Panc1 (cell line): Measurements from ENCODE around the gene FGFBP1. TPM values are rescaled to one million over a fixed set of nuclear protein-coding genes. Genes with fewer than 3 reads are reported as not detected.
A peak's percentile ranks its signal among the peaks of the same experiment; 100 is the strongest.

ENCODE experiments used
- ATAC-seq: fragments of 200-7000 bp; cut with Tn5 transposase; 2 replicates; pipeline ENCODE4 v1.9.1; 2020; ENCODE audit warnings: mild to moderate bottlenecking, moderate library complexity
- BruUV-seq: library from RNA; stranded (reverse); fragments of 400-500 nt; replicated peaks from 2 replicates; lab custom pipeline; 2021; lab: Mats Ljungman, UMichigan
- CTCF ChIA-PET: fragments of 300-600 bp; sonication (Branson Sonifier 250); formaldehyde crosslinking; loops from one replicate; lab custom pipeline; 2022; ENCODE audit warnings: antibody characterized with exemption; lab: Charles Lee
- POLR2A ChIA-PET: fragments of 300-600 bp; sonication (Branson Sonifier 250); formaldehyde crosslinking; loops from one replicate; lab custom pipeline; 2022; ENCODE audit warnings: antibody characterized with exemption; lab: Charles Lee
- DNase-seq: peaks from one replicate; pipeline ENCODE4 v3.0.0-alpha.2; 2010; ENCODE audit warnings: low read depth, low spot score
- H3K27ac ChIP-seq: 2 replicates; pipeline ENCODE4 v1.5.1; 2011; ENCODE audit warnings: mild to moderate bottlenecking, low read length, inconsistent platforms
- H3K27me3 ChIP-seq: fragments of 200-500 bp; sonication (Bioruptor generic); 2 replicates; pipeline ENCODE4 v1.6.0; 2014; ENCODE audit warnings: low read length, inconsistent platforms; ENCODE audit not compliant: control insufficient read depth, insufficient read depth
- H3K36me3 ChIP-seq: fragments of 200-500 bp; sonication (Bioruptor generic); 2 replicates; pipeline ENCODE4 v1.5.1; 2014; ENCODE audit warnings: inconsistent platforms, mild to moderate bottlenecking, low read length, moderate library complexity; ENCODE audit not compliant: control insufficient read depth, insufficient read depth
- H3K4me1 ChIP-seq: 2 replicates; pipeline ENCODE4 v1.5.1; 2011; ENCODE audit warnings: inconsistent platforms, mild to moderate bottlenecking, low read length, moderate library complexity; ENCODE audit not compliant: control insufficient read depth, insufficient read depth
- H3K4me3 ChIP-seq, 2 experiments: 2 replicates each; pipeline ENCODE4 v1.5.1; 2011 to 2012; ENCODE audit warnings: low read depth in 2 of 2, low read length in 2 of 2, mild to moderate bottlenecking in 2 of 2, inconsistent platforms in 1 of 2, moderate library complexity in 1 of 2
- H3K9me3 ChIP-seq: fragments of 200-500 bp; sonication (Bioruptor generic); 2 replicates; pipeline ENCODE4 v1.5.1; 2014; ENCODE audit warnings: low read depth, mild to moderate bottlenecking, inconsistent platforms, low read length, moderate library complexity; ENCODE audit not compliant: control insufficient read depth, insufficient read depth
- POLR2AphosphoS5 ChIP-seq: IDR thresholded peaks from 2 replicates; pipeline ENCODE4 v1.6.1; 2012; ENCODE audit warnings: mild to moderate bottlenecking, low read depth, low read length, moderate library complexity
- SIN3A ChIP-seq: IDR thresholded peaks from 2 replicates; pipeline ENCODE4 v1.6.1; 2012; ENCODE audit warnings: low read depth, mild to moderate bottlenecking, low read length, moderate library complexity, borderline replicate concordance; ENCODE audit not compliant: insufficient read depth
- TCF7L2 ChIP-seq: IDR thresholded peaks from 2 replicates; pipeline ENCODE4 v1.6.1; 2011; ENCODE audit warnings: mild to moderate bottlenecking, low read depth, low read length, inconsistent platforms
- in situ Hi-C: cut with HindIII; loops from 2 replicates; pipeline ENCODE4 v1.10.0; 2016; ENCODE audit warnings: low sequenced_read_pairs, low pct_unique_long_range_greater_than_20kb
- intact Hi-C: fragments of 100-400 bp; cut with micrococcal nuclease; formaldehyde crosslinking; loops from one replicate; pipeline ENCODE4 v1.10.0; 2022; ENCODE audit not compliant: unreplicated experiment
- total RNA-seq: library from RNA; stranded (reverse); gene quantifications from one replicate; pipeline ENCODE4 v1.2.1, GENCODE V29; 2021; ENCODE audit not compliant: unreplicated experiment
- TF ChIP-seq, protein P1 (sequence below), 2 experiments: IDR thresholded peaks; 2 replicates each; pipeline ENCODE4 v1.6.1; 2011 to 2012; ENCODE audit warnings: low read depth in 2 of 2, control low read depth in 1 of 2, low read length in 1 of 2, mild to moderate bottlenecking in 1 of 2, moderate library complexity in 1 of 2; ENCODE audit not compliant: insufficient read depth in 1 of 2
- TF ChIP-seq, protein P2 (sequence below): fragments of 450-650 bp; IDR thresholded peaks from 2 replicates; pipeline ENCODE4 v1.5.1; 2017; ENCODE audit warnings: mild to moderate bottlenecking

FGFBP1 gene
- total RNA-seq, 1 experiment from 2014 or later: 0.39 TPM

DNA sequence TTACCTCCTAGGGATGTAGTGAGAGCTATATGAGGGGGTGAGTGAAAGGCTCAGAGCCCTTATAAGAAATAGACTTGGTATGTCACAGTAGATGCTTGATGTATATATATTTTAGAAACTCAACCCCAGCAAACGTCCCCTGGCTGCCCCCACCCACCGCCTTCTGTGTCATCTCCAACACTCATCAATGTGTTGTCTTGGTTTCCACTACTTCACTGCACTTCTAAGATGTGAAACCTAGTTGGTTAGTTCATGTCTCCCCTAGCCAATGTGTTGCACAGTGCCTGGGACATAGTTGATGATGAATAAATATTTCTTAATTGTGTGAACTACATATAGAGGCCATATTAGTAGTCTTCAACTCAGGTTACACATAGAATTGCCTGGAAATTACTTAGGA, 20.0 kb upstream of the FGFBP1 start:
- intact Hi-C loops: loop anchor here (10.0 kb wide), 1 partner anchor 224 kb away; no protein-coding TSS in a partner anchor
- H3K4me3 ChIP-seq: no peak overlapping the region
- ATAC-seq (no peak), DNase-seq (no peak)
- H3K9me3 ChIP-seq: no peaks in the 10 kb centered on the region
- ChIA-PET CTCF (no interaction called here), POLR2A (no interaction called here)
- BruUV-seq: no TSS peak
- H3K27ac ChIP-seq: no peak overlapping the region
- in situ Hi-C loops: no loop called here
- H3K4me1 ChIP-seq: no peaks in the 10 kb centered on the region; the same call in 1 of the 2 replicates
- no peaks in the 10 kb centered on the region for H3K27me3 ChIP-seq
- no peaks in the 10 kb centered on the region for H3K36me3 ChIP-seq
- TF ChIP-seq, protein P1, sequence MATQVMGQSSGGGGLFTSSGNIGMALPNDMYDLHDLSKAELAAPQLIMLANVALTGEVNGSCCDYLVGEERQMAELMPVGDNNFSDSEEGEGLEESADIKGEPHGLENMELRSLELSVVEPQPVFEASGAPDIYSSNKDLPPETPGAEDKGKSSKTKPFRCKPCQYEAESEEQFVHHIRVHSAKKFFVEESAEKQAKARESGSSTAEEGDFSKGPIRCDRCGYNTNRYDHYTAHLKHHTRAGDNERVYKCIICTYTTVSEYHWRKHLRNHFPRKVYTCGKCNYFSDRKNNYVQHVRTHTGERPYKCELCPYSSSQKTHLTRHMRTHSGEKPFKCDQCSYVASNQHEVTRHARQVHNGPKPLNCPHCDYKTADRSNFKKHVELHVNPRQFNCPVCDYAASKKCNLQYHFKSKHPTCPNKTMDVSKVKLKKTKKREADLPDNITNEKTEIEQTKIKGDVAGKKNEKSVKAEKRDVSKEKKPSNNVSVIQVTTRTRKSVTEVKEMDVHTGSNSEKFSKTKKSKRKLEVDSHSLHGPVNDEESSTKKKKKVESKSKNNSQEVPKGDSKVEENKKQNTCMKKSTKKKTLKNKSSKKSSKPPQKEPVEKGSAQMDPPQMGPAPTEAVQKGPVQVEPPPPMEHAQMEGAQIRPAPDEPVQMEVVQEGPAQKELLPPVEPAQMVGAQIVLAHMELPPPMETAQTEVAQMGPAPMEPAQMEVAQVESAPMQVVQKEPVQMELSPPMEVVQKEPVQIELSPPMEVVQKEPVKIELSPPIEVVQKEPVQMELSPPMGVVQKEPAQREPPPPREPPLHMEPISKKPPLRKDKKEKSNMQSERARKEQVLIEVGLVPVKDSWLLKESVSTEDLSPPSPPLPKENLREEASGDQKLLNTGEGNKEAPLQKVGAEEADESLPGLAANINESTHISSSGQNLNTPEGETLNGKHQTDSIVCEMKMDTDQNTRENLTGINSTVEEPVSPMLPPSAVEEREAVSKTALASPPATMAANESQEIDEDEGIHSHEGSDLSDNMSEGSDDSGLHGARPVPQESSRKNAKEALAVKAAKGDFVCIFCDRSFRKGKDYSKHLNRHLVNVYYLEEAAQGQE (IDR thresholded peaks at IDR 0.05; ENCODE audit: insufficient read depth in 1 of 2, low read depth in 2 of 2, low read length in 1 of 2): no peak
- TF ChIP-seq TCF7L2 (no peak), SIN3A (no peak), POLR2AphosphoS5 (no peak)
- TF ChIP-seq, protein P2, sequence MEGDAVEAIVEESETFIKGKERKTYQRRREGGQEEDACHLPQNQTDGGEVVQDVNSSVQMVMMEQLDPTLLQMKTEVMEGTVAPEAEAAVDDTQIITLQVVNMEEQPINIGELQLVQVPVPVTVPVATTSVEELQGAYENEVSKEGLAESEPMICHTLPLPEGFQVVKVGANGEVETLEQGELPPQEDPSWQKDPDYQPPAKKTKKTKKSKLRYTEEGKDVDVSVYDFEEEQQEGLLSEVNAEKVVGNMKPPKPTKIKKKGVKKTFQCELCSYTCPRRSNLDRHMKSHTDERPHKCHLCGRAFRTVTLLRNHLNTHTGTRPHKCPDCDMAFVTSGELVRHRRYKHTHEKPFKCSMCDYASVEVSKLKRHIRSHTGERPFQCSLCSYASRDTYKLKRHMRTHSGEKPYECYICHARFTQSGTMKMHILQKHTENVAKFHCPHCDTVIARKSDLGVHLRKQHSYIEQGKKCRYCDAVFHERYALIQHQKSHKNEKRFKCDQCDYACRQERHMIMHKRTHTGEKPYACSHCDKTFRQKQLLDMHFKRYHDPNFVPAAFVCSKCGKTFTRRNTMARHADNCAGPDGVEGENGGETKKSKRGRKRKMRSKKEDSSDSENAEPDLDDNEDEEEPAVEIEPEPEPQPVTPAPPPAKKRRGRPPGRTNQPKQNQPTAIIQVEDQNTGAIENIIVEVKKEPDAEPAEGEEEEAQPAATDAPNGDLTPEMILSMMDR: no peak

GRCh38 chr4:15956179-15956850, 17.8 kb upstream of the FGFBP1 start:
- in situ Hi-C loops: no loop called here
- H3K27me3 ChIP-seq: no peaks in the 10 kb centered on the region
- intact Hi-C loops: loop anchor here (1.0 to 10.0 kb wide), 3 partner anchors 74 to 222 kb away; no protein-coding TSS in a partner anchor
- no peak for TF ChIP-seq SIN3A
- TF ChIP-seq, protein P2: peak; percentile 85
- DNase-seq (peak; percentile 58), ATAC-seq (peak; percentile 85)
- ChIA-PET CTCF (interaction anchor here (1.0 to 1.4 kb wide), 3 partner anchors 73 to 151 kb away, joined by 4 to 26 read pairs (median 6); no protein-coding TSS in a partner anchor), POLR2A (no interaction called here)
- no peak overlapping the region for H3K4me3 ChIP-seq
- H3K27ac ChIP-seq: no peak overlapping the region
- H3K9me3 ChIP-seq: no peaks in the 10 kb centered on the region
- no peaks in the 10 kb centered on the region for H3K4me1 ChIP-seq
- H3K36me3 ChIP-seq: no peaks in the 10 kb centered on the region
- no TSS peak for BruUV-seq
